GM12864 (cell line): ENCODE results near the gene OTUD6A.

Experiments used
- DNase-seq: peaks from one replicate; pipeline ENCODE4 v3.0.0-alpha.2; 2011; ENCODE audit warnings: low read depth
- H3K4me3 ChIP-seq: 2 replicates; pipeline ENCODE4 v1.5.1; 2011; ENCODE audit warnings: mild to moderate bottlenecking, low read depth, low read length, control low read depth
- CTCF ChIP-seq: IDR thresholded peaks from 2 replicates; pipeline ENCODE4 v1.5.1; 2011; ENCODE audit warnings: low read depth, mild to moderate bottlenecking, moderate library complexity, low read length, control low read depth, inconsistent platforms; ENCODE audit errors: missing control alignments

OTUD6A gene

DNA sequence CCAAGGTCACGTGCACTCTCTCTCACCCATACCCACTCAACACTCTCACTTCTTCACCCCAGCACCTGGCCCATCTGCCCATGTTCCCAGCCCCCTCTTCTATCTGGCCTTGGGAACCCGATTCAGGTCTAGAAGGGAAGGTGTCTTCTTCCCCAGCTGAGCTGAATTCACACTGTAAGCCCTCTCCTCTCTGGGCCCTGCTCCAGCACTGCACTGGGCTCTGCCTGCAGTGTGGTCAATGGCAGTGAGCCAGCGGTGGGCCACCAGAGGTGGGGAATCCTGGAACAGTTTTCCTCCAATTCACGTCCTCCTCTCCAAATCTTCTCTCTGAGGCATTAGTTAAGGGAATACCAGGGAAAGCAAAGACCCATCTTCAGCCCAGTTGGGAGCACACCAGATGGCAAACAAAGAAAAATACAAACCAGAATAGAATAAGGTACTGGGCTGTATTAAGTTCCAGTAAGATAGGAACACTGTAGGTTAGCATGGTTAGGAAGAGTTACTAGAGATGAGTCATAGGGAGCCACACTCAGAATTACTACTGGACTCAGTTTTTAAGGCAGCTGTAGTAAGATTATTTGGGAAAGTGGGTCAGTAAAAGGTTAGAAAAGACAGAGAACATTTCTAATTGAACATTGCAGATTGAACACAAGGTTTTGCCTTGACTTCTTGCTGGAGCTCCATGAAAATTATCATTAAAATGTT, 17.6 kb upstream of the OTUD6A start:
- DNase-seq = no peak
- no peak for TF ChIP-seq CTCF
- H3K4me3 ChIP-seq = no peak overlapping the region

DNA sequence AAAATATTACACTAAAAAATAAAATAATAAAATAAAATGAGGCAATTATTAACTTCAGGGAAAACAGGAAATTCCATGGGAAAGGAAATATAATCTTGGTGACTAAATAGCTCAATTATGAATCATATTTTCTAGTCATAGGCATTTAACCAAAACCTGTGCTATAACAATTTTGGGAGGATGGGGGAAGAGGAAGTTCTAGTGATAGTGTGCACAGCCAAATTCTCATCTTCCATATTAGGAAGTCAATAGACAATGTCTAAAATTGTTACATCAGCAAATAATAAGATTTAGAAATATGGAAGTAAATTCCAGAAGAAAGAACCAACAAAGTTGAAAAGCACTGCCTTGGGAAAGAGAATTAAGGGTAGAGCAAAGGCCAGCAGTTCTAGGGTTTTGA, 15.3 kb upstream of the OTUD6A start:
- H3K4me3 ChIP-seq = no peak overlapping the region
- TF ChIP-seq CTCF = no peak
- DNase-seq = no peak

- no peak for DNase-seq
- H3K4me3 ChIP-seq = no peak overlapping the region
- TF ChIP-seq CTCF = no peak
These were observed 12.9 kb upstream of the OTUD6A start for GRCh38 chrX:70049406-70049805.

DNA sequence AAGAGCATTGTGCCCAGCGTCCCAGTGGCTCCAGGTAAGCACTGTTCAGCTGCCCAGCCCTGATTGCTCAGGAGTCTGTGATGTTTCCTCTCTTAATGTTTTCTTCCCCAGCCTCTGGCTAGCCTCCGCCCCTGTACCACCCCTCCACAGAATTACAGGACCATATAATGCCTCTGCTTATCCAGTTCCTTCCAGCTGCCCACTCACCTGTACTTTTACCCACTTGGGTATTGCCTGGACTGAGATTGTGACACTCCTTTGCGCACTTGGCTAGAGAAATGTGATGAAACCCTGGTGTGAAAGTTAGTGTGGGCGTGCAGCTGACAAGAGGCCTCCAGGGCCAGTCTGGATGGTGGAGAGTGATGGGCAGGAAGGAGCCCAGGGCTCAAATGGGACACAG, 12.3 kb upstream of the OTUD6A start, which contains the start of gene AWAT2:
AWAT2 (minus strand) TSS at position 14 of the 400 bp plus-strand sequence; CDS start at position 8, 6 bp downstream.
- no peak for TF ChIP-seq CTCF
- no peak for DNase-seq
- no peak within 1 kb of the TSS for H3K4me3 ChIP-seq

DNA sequence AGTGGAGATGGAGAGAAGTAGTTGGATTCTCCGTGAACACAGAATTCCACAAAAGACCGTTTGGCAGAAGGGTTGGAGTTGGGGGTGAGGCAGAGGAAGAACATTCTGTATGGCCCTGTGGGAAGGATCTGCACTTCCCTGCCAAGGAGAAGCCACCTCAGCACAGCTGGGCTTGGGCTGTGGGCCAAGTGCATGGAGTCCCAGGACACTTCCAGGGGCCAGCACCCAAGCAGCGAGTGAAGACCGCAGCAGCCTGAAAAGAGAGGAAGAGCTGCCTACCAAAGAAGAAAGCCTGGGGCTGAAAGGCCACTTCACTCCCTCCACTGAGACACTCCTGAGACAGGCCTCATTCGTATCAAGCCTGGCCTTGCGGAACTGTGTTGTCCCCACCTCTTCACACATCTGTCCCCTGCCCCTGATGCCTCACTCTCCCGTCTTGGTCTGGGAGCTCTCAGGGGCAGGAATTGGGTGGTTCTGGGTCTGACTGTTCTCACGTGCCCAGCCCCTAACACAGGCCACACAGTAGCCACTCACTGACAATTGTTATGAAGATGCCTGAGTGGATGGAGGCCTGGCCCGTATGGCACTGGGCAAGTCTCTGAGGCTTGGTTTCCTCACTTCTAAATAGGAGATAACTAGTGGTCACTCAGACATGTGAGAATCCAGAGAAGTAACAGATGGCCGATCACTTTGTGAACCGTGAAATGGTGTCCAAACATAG, 9.2 kb upstream of the OTUD6A start:
- no peak overlapping the region for H3K4me3 ChIP-seq
- no peak for DNase-seq
- TF ChIP-seq CTCF = no peak

GRCh38 chrX:70054391-70054790, 7.9 kb upstream of the OTUD6A start:
- no peak for TF ChIP-seq CTCF
- no peak overlapping the region for H3K4me3 ChIP-seq
- no peak for DNase-seq
